Activated T-helper 2 cell treated with anti-CD3 and anti-CD28 coated beads, Interferon-gamma antibody, Interleukin-2, Interleukin-4, amounts not matched to agents 10 μg/mL and 5 μg/mL and 100 μg/mL, durations not matched to agents 14 hours and 24 hours and 36 hours (primary cell): Measurements from ENCODE around the gene RYR3. TPM values are rescaled to one million over a fixed set of nuclear protein-coding genes. Genes with fewer than 3 reads are reported as not detected.

ENCODE experiments used
- DNase-seq: peaks from one replicate; pipeline ENCODE4 v3.0.0; 2021; ENCODE audit warnings: low spot score
- H3K27ac Mint-ChIP-seq: one replicate; pipeline ENCODE4 v1.8.0; 2021; ENCODE audit warnings: mixed read lengths
- H3K27me3 Mint-ChIP-seq: one replicate; pipeline ENCODE4 v1.8.0; 2021; ENCODE audit warnings: low read depth, mixed read lengths
- H3K36me3 Mint-ChIP-seq: one replicate; pipeline ENCODE4 v1.8.0; 2021; ENCODE audit warnings: low read depth, mixed read lengths
- H3K4me1 Mint-ChIP-seq: one replicate; pipeline ENCODE4 v1.8.0; 2021; ENCODE audit warnings: low read depth, mixed read lengths
- H3K4me3 Mint-ChIP-seq: one replicate; pipeline ENCODE4 v1.8.0; 2021; ENCODE audit warnings: low read depth, mild to moderate bottlenecking, moderate library complexity, mixed read lengths
- H3K9me3 Mint-ChIP-seq: one replicate; pipeline ENCODE4 v1.8.0; 2021; ENCODE audit warnings: mixed read lengths
- intact Hi-C: fragments of 100-400 bp; cut with micrococcal nuclease; formaldehyde crosslinking; loops from one replicate; pipeline ENCODE4 v1.15.1; 2023
- total RNA-seq: library from RNA; stranded (reverse); gene quantifications from 2 replicates; pipeline ENCODE4 v1.2.3, GENCODE V29; 2022

RYR3 gene
- total RNA-seq, 1 donor from 2014 or later: 0.05 TPM

- Mint-ChIP-seq H3K27me3 (peaks cover 21% of the 10 kb centered on the region), H3K27ac (no peak overlapping the region), H3K9me3 (no peaks in the 10 kb centered on the region), H3K4me1 (peaks cover 6% of the 10 kb centered on the region), H3K36me3 (no peaks in the 10 kb centered on the region), H3K4me3 (no peak overlapping the region)
- intact Hi-C loops: no loop called here
- DNase-seq: no peak
Observed at GRCh38 chr15:33328106-33328505, 17.3 kb downstream of the RYR3 start.

- H3K27ac Mint-ChIP-seq: no peak overlapping the region
- H3K4me3 Mint-ChIP-seq: no peak overlapping the region
- H3K36me3 Mint-ChIP-seq: no peaks in the 10 kb centered on the region
- H3K9me3 Mint-ChIP-seq: no peaks in the 10 kb centered on the region
- intact Hi-C loops: no loop called here
- H3K4me1 Mint-ChIP-seq: no peaks in the 10 kb centered on the region
- DNase-seq: no peak
- peaks cover 19% of the 10 kb centered on the region for H3K27me3 Mint-ChIP-seq
Observed at GRCh38 chr15:33329457-33329856, 18.7 kb downstream of the RYR3 start.

DNA sequence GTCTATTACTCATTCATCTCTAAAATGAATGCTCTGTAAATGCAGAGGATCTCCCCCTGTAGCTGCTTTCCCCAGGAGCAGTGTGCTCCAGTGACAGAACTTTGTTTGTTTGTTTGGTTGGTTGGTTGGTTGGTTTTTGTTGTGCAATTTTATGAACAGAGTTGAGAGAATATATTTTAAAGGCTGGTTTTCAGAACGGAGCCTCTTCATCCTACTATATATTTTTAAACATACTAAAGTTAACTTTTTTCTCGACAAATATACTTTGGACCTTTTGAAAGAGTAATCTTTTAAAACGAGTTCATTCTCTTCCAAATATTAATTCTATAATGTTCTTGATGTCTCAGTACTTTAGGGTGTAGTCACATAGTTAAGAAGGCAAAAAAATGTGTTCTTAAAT, 20.2 kb downstream of the RYR3 start:
- Mint-ChIP-seq H3K4me1 (no peaks in the 10 kb centered on the region), H3K9me3 (no peaks in the 10 kb centered on the region), H3K36me3 (no peaks in the 10 kb centered on the region), H3K4me3 (no peak overlapping the region), H3K27ac (no peak overlapping the region), H3K27me3 (peaks cover 19% of the 10 kb centered on the region)
- no peak for DNase-seq
- intact Hi-C loops: no loop called here

GRCh38 chr15:33341953-33342352, 31.2 kb downstream of the RYR3 start:
- Mint-ChIP-seq H3K36me3 (no peaks in the 10 kb centered on the region), H3K27ac (no peak overlapping the region), H3K9me3 (no peaks in the 10 kb centered on the region), H3K4me3 (no peak overlapping the region), H3K4me1 (no peaks in the 10 kb centered on the region), H3K27me3 (peaks cover 2% of the 10 kb centered on the region)
- no peak for DNase-seq
- intact Hi-C loops: no loop called here

- intact Hi-C loops: no loop called here
- Mint-ChIP-seq H3K4me3 (no peak overlapping the region), H3K4me1 (no peaks in the 10 kb centered on the region), H3K27me3 (peaks cover 2% of the 10 kb centered on the region), H3K27ac (no peak overlapping the region), H3K9me3 (no peaks in the 10 kb centered on the region), H3K36me3 (no peaks in the 10 kb centered on the region)
- no peak for DNase-seq
Observed at GRCh38 chr15:33343275-33343674, 32.5 kb downstream of the RYR3 start.

DNA sequence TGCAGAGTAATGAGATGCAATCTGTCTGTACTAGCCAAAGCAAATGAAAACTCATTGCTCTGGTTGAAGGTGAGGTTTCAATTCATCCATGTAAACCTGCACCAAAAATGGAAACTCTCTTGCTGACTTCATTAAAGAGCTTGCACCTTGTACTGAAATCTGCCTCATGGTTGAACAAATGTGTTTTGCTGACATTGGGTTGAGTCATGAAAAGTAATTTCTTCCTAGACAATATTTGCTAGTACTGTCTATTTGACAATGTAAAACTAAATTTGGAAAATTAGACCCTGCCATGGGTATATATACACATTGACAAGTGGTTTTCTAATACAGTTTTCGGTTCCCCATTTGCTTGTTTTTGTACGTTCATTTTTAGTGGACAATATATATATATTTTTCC, 33.3 kb downstream of the RYR3 start:
- no peaks in the 10 kb centered on the region for H3K36me3 Mint-ChIP-seq
- H3K4me1 Mint-ChIP-seq: no peaks in the 10 kb centered on the region
- no peak overlapping the region for H3K4me3 Mint-ChIP-seq
- H3K9me3 Mint-ChIP-seq: no peaks in the 10 kb centered on the region
- peaks cover 2% of the 10 kb centered on the region for H3K27me3 Mint-ChIP-seq
- intact Hi-C loops: no loop called here
- no peak overlapping the region for H3K27ac Mint-ChIP-seq
- no peak for DNase-seq

- H3K4me3 Mint-ChIP-seq: no peak overlapping the region
Observed at GRCh38 chr15:33344530-33344929, 33.8 kb downstream of the RYR3 start.

GRCh38 chr15:33354411-33354810, 43.6 kb downstream of the RYR3 start:
- H3K27ac Mint-ChIP-seq: no peak overlapping the region
- H3K27me3 Mint-ChIP-seq: peaks cover 3% of the 10 kb centered on the region
- intact Hi-C loops: no loop called here
- no peak overlapping the region for H3K4me3 Mint-ChIP-seq
- no peaks in the 10 kb centered on the region for H3K9me3 Mint-ChIP-seq
- no peak for DNase-seq
- no peaks in the 10 kb centered on the region for H3K4me1 Mint-ChIP-seq
- H3K36me3 Mint-ChIP-seq: no peaks in the 10 kb centered on the region

More at GRCh38 chr15:33344530-33344929, 33.8 kb downstream of the RYR3 start:
- intact Hi-C loops: no loop called here
- Mint-ChIP-seq H3K4me1 (no peaks in the 10 kb centered on the region), H3K36me3 (no peaks in the 10 kb centered on the region), H3K27ac (no peak overlapping the region), H3K9me3 (no peaks in the 10 kb centered on the region), H3K27me3 (peaks cover 2% of the 10 kb centered on the region)
- no peak for DNase-seq

- no peak for DNase-seq
- Mint-ChIP-seq H3K9me3 (no peaks in the 10 kb centered on the region), H3K27ac (no peak overlapping the region), H3K4me1 (no peaks in the 10 kb centered on the region), H3K36me3 (no peaks in the 10 kb centered on the region), H3K27me3 (no peaks in the 10 kb centered on the region), H3K4me3 (no peak overlapping the region)
- intact Hi-C loops: no loop called here
Observed at GRCh38 chr15:33357845-33358244, 47.1 kb downstream of the RYR3 start.

GRCh38 chr15:33358306-33358705, 47.5 kb downstream of the RYR3 start:
- H3K4me1 Mint-ChIP-seq: no peaks in the 10 kb centered on the region
- no peak overlapping the region for H3K4me3 Mint-ChIP-seq
- intact Hi-C loops: no loop called here

GRCh38 chr15:33360886-33361285, 50.1 kb downstream of the RYR3 start:
- H3K4me3 Mint-ChIP-seq: no peak overlapping the region
- no peaks in the 10 kb centered on the region for H3K36me3 Mint-ChIP-seq
- no peaks in the 10 kb centered on the region for H3K9me3 Mint-ChIP-seq
- intact Hi-C loops: no loop called here
- peaks cover 4% of the 10 kb centered on the region for H3K27me3 Mint-ChIP-seq
- no peaks in the 10 kb centered on the region for H3K4me1 Mint-ChIP-seq
- no peak for DNase-seq
- H3K27ac Mint-ChIP-seq: no peak overlapping the region

More at GRCh38 chr15:33358306-33358705, 47.5 kb downstream of the RYR3 start:
- no peaks in the 10 kb centered on the region for H3K27me3 Mint-ChIP-seq
- no peaks in the 10 kb centered on the region for H3K36me3 Mint-ChIP-seq
- H3K9me3 Mint-ChIP-seq: no peaks in the 10 kb centered on the region
- no peak for DNase-seq
- H3K27ac Mint-ChIP-seq: no peak overlapping the region

- H3K36me3 Mint-ChIP-seq: no peaks in the 10 kb centered on the region
- H3K4me3 Mint-ChIP-seq: no peak overlapping the region
- H3K27ac Mint-ChIP-seq: no peak overlapping the region
- no peaks in the 10 kb centered on the region for H3K4me1 Mint-ChIP-seq
- H3K9me3 Mint-ChIP-seq: no peaks in the 10 kb centered on the region
- intact Hi-C loops: no loop called here
- no peak for DNase-seq
- H3K27me3 Mint-ChIP-seq: peaks cover 8% of the 10 kb centered on the region
Observed at GRCh38 chr15:33369941-33370622, 59.3 kb downstream of the RYR3 start.

- H3K9me3 Mint-ChIP-seq: no peaks in the 10 kb centered on the region
- intact Hi-C loops: no loop called here
- H3K4me3 Mint-ChIP-seq: no peak overlapping the region
- no peak overlapping the region for H3K27ac Mint-ChIP-seq
- no peaks in the 10 kb centered on the region for H3K36me3 Mint-ChIP-seq
- peaks cover 11% of the 10 kb centered on the region for H3K27me3 Mint-ChIP-seq
- no peak for DNase-seq
- H3K4me1 Mint-ChIP-seq: no peaks in the 10 kb centered on the region
Observed at GRCh38 chr15:33370623-33371020, 59.9 kb downstream of the RYR3 start.

- no peaks in the 10 kb centered on the region for H3K36me3 Mint-ChIP-seq
- no peak overlapping the region for H3K27ac Mint-ChIP-seq
- intact Hi-C loops: no loop called here
- peaks cover 11% of the 10 kb centered on the region for H3K27me3 Mint-ChIP-seq
- no peaks in the 10 kb centered on the region for H3K9me3 Mint-ChIP-seq
- no peak for DNase-seq
- H3K4me1 Mint-ChIP-seq: no peaks in the 10 kb centered on the region
- H3K4me3 Mint-ChIP-seq: no peak overlapping the region
Observed at GRCh38 chr15:33371159-33371558, 60.4 kb downstream of the RYR3 start.
